ENCODE measurements around the gene FOXD4L1. TPM values are rescaled to one million over a fixed set of nuclear protein-coding genes. Genes with fewer than 3 reads are reported as not detected.
"Not testable (repeated sequence)": the region's sequence is repeated elsewhere in the genome, so short reads cannot be mapped to it uniquely, and the experiment has no call there.

Gene FOXD4L1
- total and polyA plus RNA-seq, 2 donors (not counting 1 experiment from before 2014, with no cell fraction given): 0.12 to 0.81 TPM

DNA sequence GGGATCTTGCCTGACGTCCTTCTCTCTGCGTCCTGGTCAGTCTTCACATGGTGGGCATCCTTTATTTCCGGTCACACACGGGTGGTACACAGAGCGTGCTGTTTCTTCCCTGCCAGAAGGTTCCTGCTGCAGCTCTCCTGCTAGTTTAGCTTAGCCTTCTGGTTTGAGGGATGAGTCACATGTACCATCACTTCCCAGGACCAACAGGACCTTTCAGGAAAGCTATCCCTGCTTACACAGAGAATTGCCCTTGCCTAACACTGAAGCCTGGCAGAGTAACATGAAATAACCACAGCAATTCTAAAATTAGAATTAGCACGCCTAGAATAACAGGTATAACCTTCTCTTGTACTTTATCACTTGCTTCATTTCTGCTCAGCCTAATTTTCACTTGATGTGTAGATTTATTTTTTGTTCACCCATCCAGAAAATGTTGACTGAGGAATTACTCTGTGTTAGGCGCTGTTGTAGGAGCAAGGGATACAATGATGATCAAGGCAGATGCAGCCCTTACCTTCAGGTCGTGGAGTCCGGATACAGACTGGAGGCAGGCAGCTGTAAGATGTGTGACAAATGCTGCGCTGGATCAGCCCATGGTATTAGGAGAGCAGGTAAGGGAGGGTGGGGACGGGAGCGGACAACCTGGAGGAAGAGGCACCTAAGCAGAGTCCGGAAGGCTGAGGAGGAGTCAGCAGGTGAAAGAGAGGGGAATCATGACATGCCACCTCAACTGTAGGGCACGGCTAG, 9.1 kb downstream of the FOXD4L1 start:
- H4K20me1 ChIP-seq (ENCODE audit: control insufficient read depth, insufficient read depth, low read length, poor library complexity, severe bottlenecking); H3K9me3 ChIP-seq (ENCODE audit: control extremely low read depth in 1 of 3, control insufficient read depth in 2 of 3, insufficient read depth in 1 of 3, low read length in 2 of 3); H2AFZ ChIP-seq (ENCODE audit: insufficient read depth, low read depth, low read length, poor library complexity, severe bottlenecking); H3K4me3 Mint-ChIP-seq; H3K4me2 ChIP-seq (replicated peaks; ENCODE audit: low read depth, low read length, poor library complexity, severe bottlenecking); H3K36me3 ChIP-seq (replicated peaks in 1 of 2; ENCODE audit: control extremely low read depth in 1 of 2, control insufficient read depth in 1 of 2, extremely low read depth in 1 of 2, insufficient read depth in 2 of 2, low read length in 1 of 2); H3K79me2 ChIP-seq (ENCODE audit: control insufficient read depth, insufficient read depth, low read length); ATAC-seq (ENCODE audit: low read depth); H3K27ac Mint-ChIP-seq; CTCF ChIA-PET; POLR2A ChIA-PET; H3K4me3 ChIP-seq (ENCODE audit: control extremely low read depth in 1 of 5, extremely low read depth in 1 of 5, insufficient read depth in 1 of 5, low read depth in 2 of 5, low read length in 4 of 5); H3K27ac ChIP-seq (ENCODE audit: low read length in 2 of 2); H3K4me1 Mint-ChIP-seq; intact Hi-C loops (cut with micrococcal nuclease); H3K9me3 Mint-ChIP-seq (ENCODE audit: insufficient read depth); H3K9ac ChIP-seq (ENCODE audit: low read length): not testable (repeated sequence)
- peaks cover 12% of the 10 kb centered on the region for H3K27me3 Mint-ChIP-seq
- H3K4me1 ChIP-seq (ENCODE audit: control insufficient read depth in 2 of 2, insufficient read depth in 2 of 2, low read length in 2 of 2): peaks cover 8 to 11% of the 10 kb centered on the region in 2 donors
- peak; percentile 4 for DNase-seq
- 9% methylated on average over 6 of the region's 14 CpGs for WGBS (ENCODE audit: insufficient coverage)
- H3K27me3 ChIP-seq (replicated peaks in 1 of 4; ENCODE audit: control extremely low read depth in 1 of 4, control insufficient read depth in 3 of 4, insufficient read depth in 4 of 4, low read length in 3 of 4): peaks cover 0 to 20% (median 5%) of the 10 kb centered on the region in 4 experiments

DNA sequence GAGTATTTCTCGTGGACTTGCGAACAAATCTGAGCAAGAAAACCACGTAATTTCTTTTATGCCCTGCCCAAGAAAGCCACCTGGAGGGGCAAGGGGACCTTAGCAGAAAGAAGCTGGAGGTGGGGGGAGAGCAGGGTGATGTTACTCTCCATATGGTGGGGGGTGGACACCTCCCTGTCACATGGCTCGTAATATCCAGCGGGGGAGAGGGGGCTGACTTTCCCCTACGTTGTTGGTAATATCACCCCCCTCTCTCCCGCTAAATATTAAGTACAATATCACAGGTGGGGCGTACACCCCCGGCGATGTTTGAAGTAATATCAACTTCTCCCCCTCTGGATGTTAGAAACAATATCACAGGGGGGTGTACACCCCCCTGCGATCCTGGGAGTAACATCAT, 9.7 kb downstream of the FOXD4L1 start:
- H3K9me3 Mint-ChIP-seq (ENCODE audit: insufficient read depth); intact Hi-C loops (cut with micrococcal nuclease); H3K9me3 ChIP-seq (ENCODE audit: control extremely low read depth in 1 of 3, control insufficient read depth in 2 of 3, insufficient read depth in 1 of 3, low read length in 2 of 3); H3K4me1 ChIP-seq (ENCODE audit: control insufficient read depth in 2 of 2, insufficient read depth in 2 of 2, low read length in 2 of 2); H3K4me1 Mint-ChIP-seq; H3K27ac Mint-ChIP-seq; H3K36me3 ChIP-seq (replicated peaks in 1 of 2; ENCODE audit: control extremely low read depth in 1 of 2, control insufficient read depth in 1 of 2, extremely low read depth in 1 of 2, insufficient read depth in 2 of 2, low read length in 1 of 2); H3K9ac ChIP-seq (ENCODE audit: low read length); ATAC-seq (ENCODE audit: low read depth); H3K79me2 ChIP-seq (ENCODE audit: control insufficient read depth, insufficient read depth, low read length); H4K20me1 ChIP-seq (ENCODE audit: control insufficient read depth, insufficient read depth, low read length, poor library complexity, severe bottlenecking); H3K27ac ChIP-seq (ENCODE audit: low read length in 2 of 2); H3K4me3 Mint-ChIP-seq; CTCF ChIA-PET; H2AFZ ChIP-seq (ENCODE audit: insufficient read depth, low read depth, low read length, poor library complexity, severe bottlenecking); H3K4me2 ChIP-seq (replicated peaks; ENCODE audit: low read depth, low read length, poor library complexity, severe bottlenecking); DNase-seq; POLR2A ChIA-PET; H3K4me3 ChIP-seq (ENCODE audit: control extremely low read depth in 1 of 5, extremely low read depth in 1 of 5, insufficient read depth in 1 of 5, low read depth in 2 of 5, low read length in 4 of 5): not testable (repeated sequence)
- H3K27me3 Mint-ChIP-seq: peaks cover 12% of the 10 kb centered on the region
- H3K27me3 ChIP-seq (replicated peaks in 1 of 4; ENCODE audit: control extremely low read depth in 1 of 4, control insufficient read depth in 3 of 4, insufficient read depth in 4 of 4, low read length in 3 of 4): peaks cover 0 to 14% (median 2%) of the 10 kb centered on the region in 4 experiments
- WGBS (ENCODE audit: insufficient coverage): no CpG with 5 or more reads among the region's 11 CpGs

DNA sequence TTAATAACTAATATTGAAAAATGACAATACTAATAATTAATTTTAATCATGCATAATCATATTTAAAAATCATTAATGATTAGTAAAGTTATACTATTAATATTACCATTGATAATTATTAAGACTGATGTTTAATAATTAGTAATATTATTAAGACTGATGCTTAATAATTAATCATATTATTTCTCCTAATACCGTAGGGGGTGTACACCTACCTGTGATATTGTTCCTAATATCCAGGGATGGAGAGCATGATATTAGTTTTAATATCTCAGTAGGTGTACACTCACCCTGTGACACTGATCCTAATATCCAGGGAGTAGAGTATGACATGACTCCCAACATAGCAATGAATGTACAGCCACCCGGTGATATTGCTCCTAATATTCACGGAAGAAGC, 12.4 kb downstream of the FOXD4L1 start:
- POLR2A ChIA-PET; H3K4me3 ChIP-seq (ENCODE audit: control extremely low read depth in 1 of 5, extremely low read depth in 1 of 5, insufficient read depth in 1 of 5, low read depth in 2 of 5, low read length in 4 of 5); H3K36me3 ChIP-seq (replicated peaks in 1 of 2; ENCODE audit: control extremely low read depth in 1 of 2, control insufficient read depth in 1 of 2, extremely low read depth in 1 of 2, insufficient read depth in 2 of 2, low read length in 1 of 2); ATAC-seq (ENCODE audit: low read depth); H3K79me2 ChIP-seq (ENCODE audit: control insufficient read depth, insufficient read depth, low read length); H3K4me1 Mint-ChIP-seq; H3K4me3 Mint-ChIP-seq; intact Hi-C loops (cut with micrococcal nuclease); H2AFZ ChIP-seq (ENCODE audit: insufficient read depth, low read depth, low read length, poor library complexity, severe bottlenecking); H3K4me1 ChIP-seq (ENCODE audit: control insufficient read depth in 2 of 2, insufficient read depth in 2 of 2, low read length in 2 of 2); H3K9me3 ChIP-seq (ENCODE audit: control extremely low read depth in 1 of 3, control insufficient read depth in 2 of 3, insufficient read depth in 1 of 3, low read length in 2 of 3); H3K9me3 Mint-ChIP-seq (ENCODE audit: insufficient read depth); H3K9ac ChIP-seq (ENCODE audit: low read length); H3K27me3 ChIP-seq (replicated peaks in 1 of 4; ENCODE audit: control extremely low read depth in 1 of 4, control insufficient read depth in 3 of 4, insufficient read depth in 4 of 4, low read length in 3 of 4); DNase-seq; CTCF ChIA-PET; H3K27ac ChIP-seq (ENCODE audit: low read length in 2 of 2); H4K20me1 ChIP-seq (ENCODE audit: control insufficient read depth, insufficient read depth, low read length, poor library complexity, severe bottlenecking); H3K27ac Mint-ChIP-seq; H3K4me2 ChIP-seq (replicated peaks; ENCODE audit: low read depth, low read length, poor library complexity, severe bottlenecking): not testable (repeated sequence)
- peaks cover 12% of the 10 kb centered on the region for H3K27me3 Mint-ChIP-seq
- no CpG with 5 or more reads among the region's 3 CpGs for WGBS (ENCODE audit: insufficient coverage)

DNA sequence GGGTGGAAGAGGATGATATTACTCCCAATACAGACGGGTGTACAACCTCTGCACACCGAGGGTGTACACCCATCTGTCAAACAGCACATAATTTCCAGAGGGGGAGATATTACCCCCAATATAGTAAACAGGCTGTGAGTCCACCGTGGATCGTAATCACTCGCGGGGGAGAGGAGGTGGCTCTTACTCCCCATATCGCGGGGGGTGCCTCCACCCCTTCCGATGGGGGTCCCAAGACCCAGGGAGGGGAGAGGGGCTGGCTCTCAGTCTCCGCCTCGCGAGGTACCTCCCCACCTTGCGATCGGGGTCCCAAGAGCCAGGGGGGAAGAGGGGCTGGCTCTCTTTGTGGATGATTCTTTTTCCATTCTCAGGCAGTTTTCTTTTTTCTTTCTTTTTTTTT, 13.4 kb downstream of the FOXD4L1 start:
- H3K9me3 Mint-ChIP-seq (ENCODE audit: insufficient read depth); DNase-seq; H2AFZ ChIP-seq (ENCODE audit: insufficient read depth, low read depth, low read length, poor library complexity, severe bottlenecking); H3K9ac ChIP-seq (ENCODE audit: low read length); POLR2A ChIA-PET; H3K36me3 ChIP-seq (replicated peaks in 1 of 2; ENCODE audit: control extremely low read depth in 1 of 2, control insufficient read depth in 1 of 2, extremely low read depth in 1 of 2, insufficient read depth in 2 of 2, low read length in 1 of 2); H3K79me2 ChIP-seq (ENCODE audit: control insufficient read depth, insufficient read depth, low read length); H3K4me2 ChIP-seq (replicated peaks; ENCODE audit: low read depth, low read length, poor library complexity, severe bottlenecking); H3K27me3 ChIP-seq (replicated peaks in 1 of 4; ENCODE audit: control extremely low read depth in 1 of 4, control insufficient read depth in 3 of 4, insufficient read depth in 4 of 4, low read length in 3 of 4); H3K27ac ChIP-seq (ENCODE audit: low read length in 2 of 2); H3K4me1 Mint-ChIP-seq; CTCF ChIA-PET; H3K4me3 Mint-ChIP-seq; H3K4me3 ChIP-seq (ENCODE audit: control extremely low read depth in 1 of 5, extremely low read depth in 1 of 5, insufficient read depth in 1 of 5, low read depth in 2 of 5, low read length in 4 of 5); H3K9me3 ChIP-seq (ENCODE audit: control extremely low read depth in 1 of 3, control insufficient read depth in 2 of 3, insufficient read depth in 1 of 3, low read length in 2 of 3); ATAC-seq (ENCODE audit: low read depth); H3K4me1 ChIP-seq (ENCODE audit: control insufficient read depth in 2 of 2, insufficient read depth in 2 of 2, low read length in 2 of 2); H4K20me1 ChIP-seq (ENCODE audit: control insufficient read depth, insufficient read depth, low read length, poor library complexity, severe bottlenecking); H3K27ac Mint-ChIP-seq; intact Hi-C loops (cut with micrococcal nuclease): not testable (repeated sequence)
- WGBS (ENCODE audit: insufficient coverage): 73% methylated on average over 3 of the region's 14 CpGs
- peaks cover 12% of the 10 kb centered on the region for H3K27me3 Mint-ChIP-seq
